Measurements from ENCODE around the gene MANBA. TPM values are rescaled to one million over a fixed set of nuclear protein-coding genes. Genes with fewer than 3 reads are reported as not detected.

MANBA gene
- total RNA-seq, 4 donors from 2014 or later: 8.9 to 15.5 (median 12.6) TPM

GRCh38 chr4:102693262-102693850, 67.4 kb downstream of the MANBA start:
- TF ChIP-seq, protein P1, sequence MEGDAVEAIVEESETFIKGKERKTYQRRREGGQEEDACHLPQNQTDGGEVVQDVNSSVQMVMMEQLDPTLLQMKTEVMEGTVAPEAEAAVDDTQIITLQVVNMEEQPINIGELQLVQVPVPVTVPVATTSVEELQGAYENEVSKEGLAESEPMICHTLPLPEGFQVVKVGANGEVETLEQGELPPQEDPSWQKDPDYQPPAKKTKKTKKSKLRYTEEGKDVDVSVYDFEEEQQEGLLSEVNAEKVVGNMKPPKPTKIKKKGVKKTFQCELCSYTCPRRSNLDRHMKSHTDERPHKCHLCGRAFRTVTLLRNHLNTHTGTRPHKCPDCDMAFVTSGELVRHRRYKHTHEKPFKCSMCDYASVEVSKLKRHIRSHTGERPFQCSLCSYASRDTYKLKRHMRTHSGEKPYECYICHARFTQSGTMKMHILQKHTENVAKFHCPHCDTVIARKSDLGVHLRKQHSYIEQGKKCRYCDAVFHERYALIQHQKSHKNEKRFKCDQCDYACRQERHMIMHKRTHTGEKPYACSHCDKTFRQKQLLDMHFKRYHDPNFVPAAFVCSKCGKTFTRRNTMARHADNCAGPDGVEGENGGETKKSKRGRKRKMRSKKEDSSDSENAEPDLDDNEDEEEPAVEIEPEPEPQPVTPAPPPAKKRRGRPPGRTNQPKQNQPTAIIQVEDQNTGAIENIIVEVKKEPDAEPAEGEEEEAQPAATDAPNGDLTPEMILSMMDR (IDR thresholded peaks at IDR 0.05 in 4 of 5, conservative IDR thresholded peaks at IDR 0.05 in 1 of 5): no peak
- TF ChIP-seq POLR2A (IDR thresholded peaks at IDR 0.05): no peak
- Histone ChIP-seq H3K36me3 (peaks cover 0 to 15% of the 10 kb centered on the region in 2 donors), H3K4me3 (no peak overlapping the region), H3K9me3 (no peaks in the 10 kb centered on the region), H3K4me1 (peaks cover 5% of the 10 kb centered on the region in 2 donors), H3K27me3 (no peaks in the 10 kb centered on the region), H3K27ac (no peak overlapping the region)
- in situ Hi-C loops (cut with MboI; ENCODE audit: low sequenced_read_pairs in 4 of 4): no loop called here
- DNase-seq (no peak), ATAC-seq (no peak)
- intact Hi-C loops (cut with DNase I; ENCODE audit: low total_unique reads): no loop called here

GRCh38 chr4:102692474-102692873, 68.3 kb downstream of the MANBA start:
- H3K4me1 ChIP-seq: peaks cover 5% of the 10 kb centered on the region in 2 donors
- no peak overlapping the region for H3K4me3 ChIP-seq
- H3K36me3 ChIP-seq: peaks cover 0 to 15% of the 10 kb centered on the region in 2 donors
- DNase-seq (no peak), ATAC-seq (no peak)
- no peaks in the 10 kb centered on the region for H3K27me3 ChIP-seq
- intact Hi-C loops (cut with DNase I; ENCODE audit: low total_unique reads): no loop called here
- H3K27ac ChIP-seq: no peak overlapping the region
- no peaks in the 10 kb centered on the region for H3K9me3 ChIP-seq
- in situ Hi-C loops (cut with MboI; ENCODE audit: low sequenced_read_pairs in 4 of 4): no loop called here
- TF ChIP-seq POLR2A (IDR thresholded peaks at IDR 0.05): no peak
- TF ChIP-seq, protein P1 (IDR thresholded peaks at IDR 0.05 in 4 of 5, conservative IDR thresholded peaks at IDR 0.05 in 1 of 5): no peak

DNA sequence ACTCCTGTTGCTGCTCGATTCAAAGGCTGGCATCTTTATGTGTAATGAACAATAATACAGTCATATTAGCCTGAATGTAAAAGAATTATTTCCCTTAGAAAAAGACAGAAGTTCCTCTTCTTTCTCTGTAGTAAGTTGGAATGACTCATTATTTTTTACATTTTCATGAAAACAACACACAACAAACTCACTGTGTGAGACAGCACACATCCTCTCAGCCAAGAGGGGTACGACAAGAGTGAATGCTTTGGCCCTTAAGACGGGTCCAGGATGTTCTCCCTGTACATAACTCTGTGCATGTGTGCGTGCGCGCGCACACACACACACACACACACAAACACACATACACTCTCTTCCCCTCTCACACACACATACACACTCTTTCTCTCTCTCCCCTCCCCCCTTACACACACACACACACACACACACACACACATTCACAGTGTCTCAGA, 72.8 kb downstream of the MANBA start:
- ATAC-seq: no peak
- H3K4me1 ChIP-seq: no peaks in the 10 kb centered on the region
- no peak for TF ChIP-seq POLR2A (IDR thresholded peaks at IDR 0.05)
- TF ChIP-seq, protein P1 (IDR thresholded peaks at IDR 0.05 in 4 of 5, conservative IDR thresholded peaks at IDR 0.05 in 1 of 5): no peak
- no peak for DNase-seq
- H3K27me3 ChIP-seq: no peaks in the 10 kb centered on the region
- no peak overlapping the region for H3K4me3 ChIP-seq
- H3K36me3 ChIP-seq: peaks cover 0 to 15% of the 10 kb centered on the region in 2 donors
- in situ Hi-C loops (cut with MboI; ENCODE audit: low sequenced_read_pairs in 4 of 4) (no loop called here), intact Hi-C loops (cut with DNase I; ENCODE audit: low total_unique reads) (no loop called here)
- H3K9me3 ChIP-seq: no peaks in the 10 kb centered on the region
- no peak overlapping the region for H3K27ac ChIP-seq

- peaks cover 0 to 15% of the 10 kb centered on the region in 2 donors for H3K36me3 ChIP-seq
- TF ChIP-seq, protein P1 (IDR thresholded peaks at IDR 0.05 in 4 of 5, conservative IDR thresholded peaks at IDR 0.05 in 1 of 5): no peak
- no peak for TF ChIP-seq POLR2A (IDR thresholded peaks at IDR 0.05)
- DNase-seq (no peak), ATAC-seq (no peak)
- intact Hi-C loops (cut with DNase I; ENCODE audit: low total_unique reads): no loop called here
- H3K27ac ChIP-seq: no peak overlapping the region
- H3K27me3 ChIP-seq: no peaks in the 10 kb centered on the region
- H3K4me1 ChIP-seq: no peaks in the 10 kb centered on the region
- no peak overlapping the region for H3K4me3 ChIP-seq
- in situ Hi-C loops (cut with MboI; ENCODE audit: low sequenced_read_pairs in 4 of 4): no loop called here
- no peaks in the 10 kb centered on the region for H3K9me3 ChIP-seq
These were observed 73.3 kb downstream of the MANBA start for GRCh38 chr4:102687373-102687981.
